GM18951 (cell line): ENCODE measurements around the gene PPP3CA.

Source experiments
- POLR2A ChIP-seq: IDR thresholded peaks from 4 replicates; pipeline ENCODE4 v1.6.1; 2011; ENCODE audit warnings: mild to moderate bottlenecking; ENCODE audit not compliant: insufficient read length, insufficient read depth; ENCODE audit errors: extremely low read depth
- in situ Hi-C: fragments of 300-500 bp; cut with MboI; formaldehyde crosslinking; loops from one replicate; pipeline ENCODE4 v1.12.0; 2022; ENCODE audit warnings: low sequenced_read_pairs, mixed read lengths, inconsistent platforms; ENCODE audit not compliant: unreplicated experiment

The PPP3CA gene

GRCh38 chr4:101064541-101065180, 282.7 kb downstream of the PPP3CA start:
- in situ Hi-C loops: no loop called here
- TF ChIP-seq POLR2A: no peak

DNA sequence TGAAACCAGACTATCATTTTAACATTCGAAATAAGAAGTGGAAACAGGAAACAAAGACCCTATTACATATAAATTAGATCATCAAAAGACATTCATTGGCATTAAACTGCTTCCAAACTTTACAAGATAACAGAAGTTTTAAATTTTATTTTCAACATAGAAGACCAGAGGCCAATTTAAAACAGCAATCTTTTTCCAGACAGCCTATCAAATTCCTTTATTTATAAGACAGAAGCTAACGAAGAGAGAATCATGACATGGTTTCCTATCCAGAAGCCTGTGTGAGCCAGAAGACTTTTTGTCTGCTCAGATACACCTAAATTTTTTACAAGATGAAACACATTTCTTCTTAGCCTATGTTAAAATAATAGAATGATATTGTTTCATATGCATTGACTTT, 291.9 kb downstream of the PPP3CA start:
- in situ Hi-C loops: no loop called here
- no peak for TF ChIP-seq POLR2A

DNA sequence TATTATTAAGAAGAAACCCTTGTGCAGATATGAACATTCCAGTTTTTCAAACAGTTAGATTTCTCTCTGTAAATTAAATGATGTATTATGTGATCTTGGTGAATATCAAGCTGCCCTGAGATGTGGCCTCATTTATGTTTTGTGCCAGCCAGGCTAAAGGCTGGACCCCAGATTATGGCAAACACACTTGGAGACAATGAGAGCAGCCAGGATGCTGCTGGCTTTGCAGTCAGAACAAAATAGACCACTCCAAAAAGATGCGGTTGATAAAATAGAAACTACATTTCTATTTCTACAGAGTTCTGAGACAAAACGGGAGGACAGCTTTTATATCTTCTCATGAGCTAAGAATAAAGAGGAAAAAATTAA, 296.5 kb downstream of the PPP3CA start:
- no peak for TF ChIP-seq POLR2A
- in situ Hi-C loops: no loop called here

DNA sequence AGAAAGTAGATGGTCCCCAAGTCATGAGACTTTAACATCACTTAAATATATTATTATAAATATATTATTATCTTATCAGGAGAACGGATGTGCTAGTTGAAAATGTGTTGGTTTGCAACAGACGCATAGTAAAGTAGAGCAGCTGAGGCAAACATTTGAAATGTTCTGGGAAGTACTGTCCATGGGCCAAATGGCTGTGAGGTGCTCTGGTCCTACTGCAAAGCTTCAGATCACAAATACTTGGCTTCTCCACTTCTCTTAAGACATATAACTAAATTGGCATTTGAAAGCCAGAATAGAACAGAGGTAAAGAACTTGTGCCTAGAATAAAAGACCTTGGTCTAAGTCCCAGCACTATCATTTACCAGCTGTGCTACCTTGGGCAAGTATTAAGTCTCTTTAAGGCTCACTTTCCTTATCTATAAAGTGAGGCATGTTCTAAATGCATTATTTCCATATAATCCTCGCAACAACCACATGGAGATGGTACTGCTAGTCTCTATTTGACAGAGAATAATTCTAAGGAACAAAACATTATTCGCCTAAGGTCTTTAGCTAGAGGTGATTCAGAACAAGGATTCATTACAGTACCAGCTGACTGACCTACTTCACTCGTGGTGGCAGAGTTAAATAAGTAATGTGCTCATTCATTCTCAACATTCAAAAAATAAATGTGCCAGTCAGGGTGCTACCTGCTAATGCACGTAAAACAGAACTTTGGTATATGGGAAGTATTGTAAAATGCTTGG, 297.1 kb downstream of the PPP3CA start:
- no peak for TF ChIP-seq POLR2A
- in situ Hi-C loops: no loop called here

- in situ Hi-C loops: no loop called here
- TF ChIP-seq POLR2A: no peak
Observed at GRCh38 chr4:101049549-101050001, 297.8 kb downstream of the PPP3CA start.

DNA sequence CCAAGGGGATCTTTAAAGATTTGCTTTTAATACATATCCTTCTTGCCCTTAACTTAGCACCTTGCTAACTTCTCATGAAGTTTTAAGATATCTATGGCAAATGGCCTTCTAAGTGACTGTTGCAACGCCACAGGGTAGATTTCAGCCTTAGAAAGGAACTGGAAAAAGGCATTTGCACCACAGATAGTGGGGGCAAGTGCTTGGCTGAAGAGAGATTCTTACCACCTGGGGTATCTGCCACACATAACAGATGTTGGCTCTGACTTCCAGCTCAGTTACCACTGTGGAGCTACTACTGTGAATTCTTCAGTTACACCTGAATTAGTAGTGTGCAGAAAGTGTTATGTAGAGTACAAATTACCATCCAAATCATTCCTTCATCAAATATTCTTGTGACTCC, 302.6 kb downstream of the PPP3CA start:
- TF ChIP-seq POLR2A: no peak
- in situ Hi-C loops: no loop called here

GRCh38 chr4:101042847-101043246, 304.5 kb downstream of the PPP3CA start:
- in situ Hi-C loops: no loop called here
- TF ChIP-seq POLR2A: no peak

GRCh38 chr4:101040776-101041175, 306.6 kb downstream of the PPP3CA start:
- TF ChIP-seq POLR2A: no peak
- in situ Hi-C loops: no loop called here

DNA sequence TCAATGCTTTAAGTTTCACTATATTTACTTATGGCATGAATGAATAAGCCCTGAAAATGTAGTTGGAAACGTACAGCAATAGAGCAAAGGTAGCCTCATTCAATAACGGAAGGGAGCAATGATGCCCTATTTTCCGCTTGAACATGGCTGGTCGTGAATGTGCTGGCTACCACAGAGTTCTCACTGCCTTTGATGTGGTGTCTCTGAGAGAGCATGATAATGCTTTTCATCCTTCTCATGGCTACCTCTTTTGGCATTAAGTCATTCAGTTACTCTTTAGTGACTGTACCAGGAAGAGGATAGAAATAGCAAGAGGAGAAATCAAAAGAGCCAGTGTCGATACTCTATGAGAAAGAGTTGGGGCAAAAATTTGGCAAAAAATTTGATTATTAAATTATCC, 308.0 kb downstream of the PPP3CA start:
- in situ Hi-C loops: no loop called here
- no peak for TF ChIP-seq POLR2A

GRCh38 chr4:101037938-101038413, 309.4 kb downstream of the PPP3CA start:
- TF ChIP-seq POLR2A: no peak
- in situ Hi-C loops: no loop called here

GRCh38 chr4:101037249-101037648, 310.1 kb downstream of the PPP3CA start:
- no peak for TF ChIP-seq POLR2A
- in situ Hi-C loops: no loop called here

- TF ChIP-seq POLR2A: no peak
- in situ Hi-C loops: no loop called here
Observed at GRCh38 chr4:101035487-101035886, 311.8 kb downstream of the PPP3CA start.

DNA sequence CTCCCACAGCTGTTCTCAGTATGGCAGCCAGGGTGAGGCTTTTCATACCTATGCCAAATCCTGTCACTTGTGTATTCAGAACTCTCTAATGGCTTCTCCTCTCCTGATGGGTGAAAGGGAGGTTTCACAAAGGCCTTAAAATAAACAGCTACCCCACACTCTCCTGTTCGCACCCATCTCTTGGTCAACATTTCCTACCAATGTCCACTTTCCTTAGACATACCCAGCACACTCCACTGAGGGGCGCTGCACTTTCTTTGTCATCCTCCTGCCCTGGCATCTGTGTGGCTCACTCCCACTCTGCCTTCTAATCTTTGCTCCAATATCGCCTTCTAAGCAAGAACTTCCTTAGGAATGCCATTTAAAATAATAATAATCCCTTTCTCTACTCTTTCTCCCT, 313.3 kb downstream of the PPP3CA start:
- in situ Hi-C loops: no loop called here
- TF ChIP-seq POLR2A: no peak

- TF ChIP-seq POLR2A: no peak
- in situ Hi-C loops: no loop called here
Observed at GRCh38 chr4:101032541-101032940, 314.8 kb downstream of the PPP3CA start.
